CD14-positive monocyte (primary cell): Measurements from ENCODE around the gene KRTAP9-9. TPM values are rescaled to one million over a fixed set of nuclear protein-coding genes. Genes with fewer than 3 reads are reported as not detected.
"Not testable (repeated sequence)": the region's sequence is repeated elsewhere in the genome, so short reads cannot be mapped to it uniquely, and the experiment has no call there.

Experiments
- DNase-seq, 3 donors: peaks; one replicate each; pipeline ENCODE4 v3.0.0-alpha.2; 2011 to 2022
- H2AFZ ChIP-seq: 2 replicates; pipeline ENCODE4 v1.6.0; 2012; ENCODE audit warnings: mild to moderate bottlenecking, low read depth, low read length, inconsistent platforms; ENCODE audit not compliant: insufficient read depth, poor library complexity, severe bottlenecking
- H3K27ac ChIP-seq, 2 donors: 1 replicate in 1 of 2; 2 replicates in 1 of 2; pipeline ENCODE4 v1.5.1; 2012 to 2013; ENCODE audit warnings: low read length in 2 of 2, control low read depth in 1 of 2, inconsistent platforms in 1 of 2, low read depth in 1 of 2, mild to moderate bottlenecking in 1 of 2
- H3K27me3 ChIP-seq, 2 donors: one replicate each; pipeline versions ENCODE4 v1.6.0 to v1.6.1; 2011 to 2013; ENCODE audit warnings: low read length in 2 of 2; ENCODE audit not compliant: control insufficient read depth in 2 of 2, insufficient read depth in 2 of 2
- H3K36me3 ChIP-seq, 2 donors: replicated peaks in 1 of 2; 1 replicate in 1 of 2; 2 replicates in 1 of 2; pipeline versions ENCODE4 v1.5.1 to v1.6.1; 2012 to 2013; ENCODE audit warnings: low read length in 2 of 2, control low read depth in 1 of 2, inconsistent platforms in 1 of 2, mild to moderate bottlenecking in 1 of 2; ENCODE audit not compliant: insufficient read depth in 2 of 2, control insufficient read depth in 1 of 2
- H3K4me1 ChIP-seq, 2 donors: 1 replicate in 1 of 2; 2 replicates in 1 of 2; pipeline versions ENCODE4 v1.5.1 to v1.6.1; 2012 to 2013; ENCODE audit warnings: low read length in 2 of 2, control low read depth in 1 of 2, inconsistent platforms in 1 of 2, mild to moderate bottlenecking in 1 of 2, moderate library complexity in 1 of 2; ENCODE audit not compliant: insufficient read depth in 2 of 2, control insufficient read depth in 1 of 2
- H3K4me2 ChIP-seq: replicated peaks from 2 replicates; pipeline ENCODE3; 2012; ENCODE audit warnings: low read length, moderate library complexity, mild to moderate bottlenecking; ENCODE audit not compliant: poor library complexity, severe bottlenecking; ENCODE audit errors: extremely low read depth
- H3K4me3 ChIP-seq, 3 experiments: fragments of 200-600 bp in 1 of 3; sonication (generic) in 1 of 3; replicated peaks in 1 of 3; 1 replicate in 2 of 3; 2 replicates in 1 of 3; pipeline ENCODE4 v1.5.1; 2011 to 2013; ENCODE audit warnings: low read length in 3 of 3, mild to moderate bottlenecking in 3 of 3, control low read depth in 2 of 3, low read depth in 2 of 3, inconsistent platforms in 1 of 3, moderate library complexity in 1 of 3
- H3K79me2 ChIP-seq: 2 replicates; pipeline ENCODE4 v1.6.0; 2012; ENCODE audit warnings: mild to moderate bottlenecking, control low read depth, inconsistent platforms, low read length, moderate library complexity; ENCODE audit not compliant: insufficient read depth
- H3K9ac ChIP-seq: 2 replicates; pipeline ENCODE4 v1.6.0; 2017; ENCODE audit warnings: low read length, mild to moderate bottlenecking; ENCODE audit not compliant: insufficient read depth, poor library complexity, severe bottlenecking
- H3K9me3 ChIP-seq, 2 donors: replicated peaks in 1 of 2; 1 replicate in 1 of 2; 2 replicates in 1 of 2; pipeline versions ENCODE4 v1.5.1 to v1.6.1; 2012 to 2013; ENCODE audit warnings: low read length in 2 of 2, control low read depth in 1 of 2; ENCODE audit not compliant: control insufficient read depth in 1 of 2, insufficient read depth in 1 of 2
- H4K20me1 ChIP-seq: 2 replicates; pipeline ENCODE4 v1.6.0; 2012; ENCODE audit warnings: mild to moderate bottlenecking, low read length, control low read depth, moderate library complexity; ENCODE audit not compliant: insufficient read depth
- H3K27ac Mint-ChIP-seq, 7 donors: one replicate each; pipeline ENCODE4 v1.8.0; 2020; ENCODE audit warnings: mild to moderate bottlenecking in 7 of 7, mixed read lengths in 7 of 7, moderate library complexity in 6 of 7, inconsistent platforms in 2 of 7
- H3K27me3 Mint-ChIP-seq, 3 donors: one replicate each; pipeline ENCODE4 v1.8.0; 2021 to 2022; ENCODE audit warnings: low read depth in 3 of 3, mild to moderate bottlenecking in 3 of 3, mixed read lengths in 3 of 3, moderate library complexity in 3 of 3, inconsistent platforms in 1 of 3
- H3K36me3 Mint-ChIP-seq, 2 donors: one replicate each; pipeline ENCODE4 v1.8.0; 2020; ENCODE audit warnings: mixed read lengths in 2 of 2, inconsistent platforms in 1 of 2, mild to moderate bottlenecking in 1 of 2
- H3K4me1 Mint-ChIP-seq: one replicate; pipeline ENCODE4 v1.8.0; 2020; ENCODE audit warnings: mild to moderate bottlenecking, mixed read lengths
- H3K4me3 Mint-ChIP-seq, 2 donors: one replicate each; pipeline ENCODE4 v1.8.0; 2020; ENCODE audit warnings: mild to moderate bottlenecking in 2 of 2, mixed read lengths in 2 of 2, moderate library complexity in 1 of 2
- H3K9me3 Mint-ChIP-seq, 7 donors: one replicate each; pipeline ENCODE4 v1.8.0; 2020 to 2022; ENCODE audit warnings: mixed read lengths in 7 of 7, mild to moderate bottlenecking in 6 of 7, moderate library complexity in 6 of 7, inconsistent platforms in 2 of 7
- WGBS: methylation state at CpG from one replicate; pipeline ENCODE4 v1.1.5; 2013; ENCODE audit warnings: missing lambda C conversion rate; ENCODE audit not compliant: insufficient coverage; 5-methylcytosine and 5-hydroxymethylcytosine counted together
- intact Hi-C, 2 donors: fragments of 100-400 bp; cut with micrococcal nuclease; formaldehyde crosslinking; loops; one replicate each; pipeline versions ENCODE4 v1.15.0 to v1.15.1; 2023
- polyA minus RNA-seq: library from RNA; depleted of rRNA, polyadenylated mRNA; stranded (reverse); fragments of >200 nt; gene quantifications from 2 replicates; pipeline ENCODE4 v1.2.3, GENCODE V29; 2012
- polyA plus RNA-seq, 3 donors: library from polyadenylated mRNA; depleted of rRNA in 1 of 3; unstranded in 2 of 3; stranded (reverse) in 1 of 3; fragments of 300-500 nt in 2 of 3; fragments of >200 nt in 1 of 3; fragmentation: Illumina TruSeq in 2 of 3; gene quantifications; 1 replicate in 2 of 3; 2 replicates in 1 of 3; pipeline ENCODE4 v1.2.3, GENCODE V29; 2012 to 2021
- total RNA-seq, 12 experiments: library from RNA in 1 of 12; stranded (reverse) in 1 of 12; fragments of 120-200 nt in 1 of 12; gene quantifications; one replicate each; pipeline ENCODE4 v1.2.4 and lab custom pipeline; 2013 to 2026; ENCODE audit warnings: mixed read lengths in 6 of 12, inconsistent platforms in 1 of 12
- TF ChIP-seq, protein P1 (sequence below): fragments of 200-600 bp; IDR thresholded peaks from one replicate; pipeline ENCODE4 v1.8.0; 2022; ENCODE audit warnings: antibody characterized with exemption, mild to moderate bottlenecking

The KRTAP9-9 gene
- not detected for total RNA-seq (2013)
- polyA plus RNA-seq (not detected), polyA minus RNA-seq (not detected in 2 replicates), total RNA-seq (lab: John Stamatoyannopoulos, UW) (0 to 0.45 (median 0) reads per million in 11 experiments)

- DNase-seq, H3K9ac ChIP-seq, H3K4me1 Mint-ChIP-seq, H3K36me3 Mint-ChIP-seq, H4K20me1 ChIP-seq, H3K79me2 ChIP-seq, H3K27me3 Mint-ChIP-seq, H3K27me3 ChIP-seq, H3K4me2 ChIP-seq, intact Hi-C loops, H3K27ac ChIP-seq, H3K9me3 Mint-ChIP-seq, H2AFZ ChIP-seq, H3K9me3 ChIP-seq, H3K27ac Mint-ChIP-seq, H3K36me3 ChIP-seq, H3K4me3 ChIP-seq, H3K4me1 ChIP-seq: not testable (repeated sequence)
- peak within 1 kb of the TSS in 1 of 2 donors; percentile 41 for H3K4me3 Mint-ChIP-seq
- 95% methylated on average over 5 of the region's 5 CpGs for WGBS
Observed at GRCh38 chr17:41255381-41256290, at the start of gene KRTAP9-9. KRTAP9-9 (plus strand) TSS chr17:41255384.

DNA sequence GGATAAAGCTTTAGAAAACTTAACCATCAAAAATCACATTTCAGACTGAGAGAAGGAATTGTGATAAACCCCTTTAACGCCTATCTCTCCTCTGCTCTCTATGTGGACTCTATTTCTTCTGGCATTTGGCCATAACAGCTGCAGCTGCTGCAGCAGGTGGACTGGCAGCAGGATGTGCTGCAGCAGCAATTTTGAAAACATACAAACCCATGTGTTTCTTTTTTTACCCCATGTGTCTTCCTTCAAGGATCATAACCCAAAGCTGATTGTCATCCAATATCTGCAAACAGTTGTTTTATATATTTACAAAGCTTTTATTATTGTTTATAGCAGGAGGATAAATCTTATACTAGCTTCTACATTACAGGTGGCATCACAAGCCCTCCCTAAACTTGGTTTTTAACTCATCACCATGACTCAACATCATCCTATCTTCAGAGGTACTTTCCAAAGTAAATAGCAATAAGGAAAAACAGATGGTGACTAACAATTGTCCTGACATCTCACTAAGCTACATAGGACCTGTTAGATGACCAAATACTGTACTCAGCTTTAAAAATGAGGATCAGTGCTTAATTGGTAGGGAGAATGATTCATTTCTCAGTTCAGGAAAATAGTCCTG, 43.2 kb upstream of the KRTAP9-9 start:
- Histone ChIP-seq H3K4me3 (no peak overlapping the region), H3K79me2 (no peaks in the 10 kb centered on the region), H3K4me2 (no peak overlapping the region), H3K9me3 (no peaks in the 10 kb centered on the region), H3K4me1 (no peaks in the 10 kb centered on the region), H3K27ac (no peak overlapping the region), H3K36me3 (no peaks in the 10 kb centered on the region), H4K20me1 (no peaks in the 10 kb centered on the region), H3K27me3 (no peaks in the 10 kb centered on the region), H3K9ac (no peak overlapping the region), H2AFZ (no peak overlapping the region)
- Mint-ChIP-seq H3K27ac (no peak overlapping the region), H3K27me3 (peaks cover 0 to 22% (median 9%) of the 10 kb centered on the region in 3 donors), H3K9me3 (peaks cover 0 to 8% (median 0%) of the 10 kb centered on the region in 7 donors), H3K4me3 (no peak overlapping the region), H3K4me1 (no peaks in the 10 kb centered on the region), H3K36me3 (no peaks in the 10 kb centered on the region)
- 80% methylated on average over 1 of the region's 1 CpG for WGBS
- intact Hi-C loops: no loop called here
- DNase-seq: peak in 1 of 3 donors; percentile 7
- TF ChIP-seq, protein P1, sequence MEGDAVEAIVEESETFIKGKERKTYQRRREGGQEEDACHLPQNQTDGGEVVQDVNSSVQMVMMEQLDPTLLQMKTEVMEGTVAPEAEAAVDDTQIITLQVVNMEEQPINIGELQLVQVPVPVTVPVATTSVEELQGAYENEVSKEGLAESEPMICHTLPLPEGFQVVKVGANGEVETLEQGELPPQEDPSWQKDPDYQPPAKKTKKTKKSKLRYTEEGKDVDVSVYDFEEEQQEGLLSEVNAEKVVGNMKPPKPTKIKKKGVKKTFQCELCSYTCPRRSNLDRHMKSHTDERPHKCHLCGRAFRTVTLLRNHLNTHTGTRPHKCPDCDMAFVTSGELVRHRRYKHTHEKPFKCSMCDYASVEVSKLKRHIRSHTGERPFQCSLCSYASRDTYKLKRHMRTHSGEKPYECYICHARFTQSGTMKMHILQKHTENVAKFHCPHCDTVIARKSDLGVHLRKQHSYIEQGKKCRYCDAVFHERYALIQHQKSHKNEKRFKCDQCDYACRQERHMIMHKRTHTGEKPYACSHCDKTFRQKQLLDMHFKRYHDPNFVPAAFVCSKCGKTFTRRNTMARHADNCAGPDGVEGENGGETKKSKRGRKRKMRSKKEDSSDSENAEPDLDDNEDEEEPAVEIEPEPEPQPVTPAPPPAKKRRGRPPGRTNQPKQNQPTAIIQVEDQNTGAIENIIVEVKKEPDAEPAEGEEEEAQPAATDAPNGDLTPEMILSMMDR: no peak
